Transverse colon (tissue), 4 donors: ENCODE measurements around the gene LCE1C. TPM values are rescaled to one million over a fixed set of nuclear protein-coding genes. Genes with fewer than 3 reads are reported as not detected.

ENCODE experiments used
- DNase-seq: peaks from one replicate; pipeline ENCODE4 v3.0.0-alpha.2; 2019
- H3K27ac ChIP-seq, 4 donors: fragments of 200-600 bp; sonication (generic); 2 replicates each; pipeline ENCODE4 v1.5.1; 2016 to 2018; ENCODE audit warnings: inconsistent platforms in 4 of 4
- H3K27me3 ChIP-seq: fragments of 200-600 bp; sonication (generic); 2 replicates; pipeline ENCODE4 v1.5.1; 2017; ENCODE audit warnings: inconsistent platforms
- H3K36me3 ChIP-seq, 4 donors: fragments of 200-600 bp; sonication (generic); 2 replicates each; pipeline ENCODE4 v1.5.1; 2017 to 2019; ENCODE audit warnings: inconsistent platforms in 4 of 4
- H3K4me1 ChIP-seq, 4 donors: fragments of 200-600 bp; sonication (generic); 2 replicates each; pipeline ENCODE4 v1.5.1; 2017 to 2020; ENCODE audit warnings: inconsistent platforms in 4 of 4
- H3K4me3 ChIP-seq, 4 donors: fragments of 200-600 bp; sonication (generic); 1 replicate in 1 of 4; 2 replicates in 3 of 4; pipeline versions ENCODE4 v1.5.1 to v1.6.1; 2017 to 2019; ENCODE audit warnings: inconsistent platforms in 4 of 4
- H3K9me3 ChIP-seq, 2 donors: fragments of 200-600 bp; sonication (generic); 2 replicates each; pipeline ENCODE4 v1.5.1; 2017 to 2019; ENCODE audit warnings: inconsistent platforms in 2 of 2
- CTCF ChIP-seq, 5 experiments: fragments of 200-600 bp in 3 of 5; fragments of 450-650 bp in 2 of 5; sonication (generic) in 3 of 5; IDR thresholded peaks; 1 replicate in 2 of 5; 2 replicates in 3 of 5; pipeline ENCODE4 v1.5.1; 2016 to 2017; ENCODE audit warnings: antibody characterized with exemption in 5 of 5, inconsistent platforms in 3 of 5, mild to moderate bottlenecking in 2 of 5, moderate library complexity in 1 of 5
- EP300 ChIP-seq: sonication (generic); formaldehyde crosslinking; IDR thresholded peaks from one replicate; pipeline ENCODE4 v1.6.1; 2017; ENCODE audit warnings: antibody characterized with exemption, low read depth
- POLR2A ChIP-seq: fragments of 450-650 bp; IDR thresholded peaks from one replicate; pipeline ENCODE4 v1.6.1; 2016; ENCODE audit warnings: antibody characterized with exemption, mild to moderate bottlenecking, moderate library complexity
- POLR2AphosphoS5 ChIP-seq, 3 donors: sonication (generic); formaldehyde crosslinking; IDR thresholded peaks; one replicate each; pipeline ENCODE4 v1.6.1; 2016; ENCODE audit warnings: antibody characterized with exemption in 3 of 3
- WGBS, 2 donors: methylation state at CpG; one replicate each; pipeline ENCODE4 v1.1.5; 2018; ENCODE audit warnings: low coverage in 1 of 2; 5-methylcytosine and 5-hydroxymethylcytosine counted together
- in situ Hi-C, 4 donors: fragments of 200-750 bp; cut with MboI; loops; one replicate each; pipeline versions ENCODE4 v1.15.0 to v1.15.1; 2017; ENCODE audit warnings: low sequenced_read_pairs in 3 of 4, low pct_ligation_motif_present in 1 of 4, low pct_unique_long_range_greater_than_20kb in 1 of 4
- intact Hi-C: fragments of 100-400 bp; cut with DNase I; formaldehyde crosslinking; loops from one replicate; pipeline ENCODE4 v1.15.1; 2023; ENCODE audit warnings: low total_unique reads
- total RNA-seq, 4 donors: library from RNA; depleted of rRNA; stranded (reverse); fragments of >200 nt; gene quantifications; one replicate each; pipeline ENCODE4 v1.1.0, GENCODE V29; 2016

The LCE1C gene
- total RNA-seq, 4 donors from 2014 or later: not detected

GRCh38 chr1:152811671-152812070 lies 5.2 kb upstream of the LCE1C start, which contains the start of gene LCE1B:
Gene LCE1B, plus strand, starts transcription at chr1:152811971. Its CDS starts 476 bp downstream, at chr1:152812447.
- no peaks in the 10 kb centered on the region for H3K27me3 ChIP-seq
- H3K4me1 ChIP-seq: no peaks in the 10 kb centered on the region
- intact Hi-C loops: no loop called here
- H3K36me3 ChIP-seq: no peaks in the 10 kb centered on the region
- no peak for DNase-seq
- no peak within 1 kb of the TSS for H3K27ac ChIP-seq
- 80 to 94% methylated on average over 2 of the region's 2 CpGs for WGBS, 2 donors
- in situ Hi-C loops: no loop called here
- TF ChIP-seq POLR2AphosphoS5 (IDR thresholded peaks at IDR 0.05) (no peak), CTCF (IDR thresholded peaks at IDR 0.05) (no peak), EP300 (no peak), POLR2A (no peak)
- no peak within 1 kb of the TSS for H3K4me3 ChIP-seq
- no peaks in the 10 kb centered on the region for H3K9me3 ChIP-seq

GRCh38 chr1:152811050-152811449 lies 4.6 kb upstream of the LCE1C start:
- no peaks in the 10 kb centered on the region for H3K9me3 ChIP-seq
- no peaks in the 10 kb centered on the region for H3K4me1 ChIP-seq
- DNase-seq: no peak
- 78% methylated on average over 2 of the region's 2 CpGs; no CpG with 5 or more reads in 1 of the 2 donors for WGBS, 2 donors
- in situ Hi-C loops (no loop called here), intact Hi-C loops (no loop called here)
- no peak overlapping the region for H3K27ac ChIP-seq
- H3K27me3 ChIP-seq: no peaks in the 10 kb centered on the region
- H3K36me3 ChIP-seq: no peaks in the 10 kb centered on the region
- no peak for TF ChIP-seq EP300
- no peak for TF ChIP-seq POLR2A
- no peak for TF ChIP-seq CTCF (IDR thresholded peaks at IDR 0.05)
- no peak for TF ChIP-seq POLR2AphosphoS5 (IDR thresholded peaks at IDR 0.05)
- H3K4me3 ChIP-seq: no peak overlapping the region

- WGBS, 2 donors: 50 to 56% methylated on average over 1 of the region's 1 CpG
- in situ Hi-C loops (no loop called here), intact Hi-C loops (no loop called here)
- DNase-seq: no peak
- no peak overlapping the region for H3K27ac ChIP-seq
- no peaks in the 10 kb centered on the region for H3K9me3 ChIP-seq
- no peak overlapping the region for H3K4me3 ChIP-seq
- H3K4me1 ChIP-seq: no peaks in the 10 kb centered on the region
- no peaks in the 10 kb centered on the region for H3K27me3 ChIP-seq
- H3K36me3 ChIP-seq: no peaks in the 10 kb centered on the region
- TF ChIP-seq POLR2AphosphoS5 (IDR thresholded peaks at IDR 0.05) (no peak), EP300 (no peak), POLR2A (no peak), CTCF (IDR thresholded peaks at IDR 0.05) (no peak)
Measured at GRCh38 chr1:152801333-152801732, 5.1 kb downstream of the LCE1C start.

- 47 to 55% methylated on average over 2 to 3 of the region's 3 CpGs for WGBS, 2 donors
- Histone ChIP-seq H3K27me3 (no peaks in the 10 kb centered on the region), H3K36me3 (no peaks in the 10 kb centered on the region), H3K4me3 (no peak within 1 kb of the TSS), H3K9me3 (no peaks in the 10 kb centered on the region), H3K4me1 (no peaks in the 10 kb centered on the region), H3K27ac (no peak within 1 kb of the TSS)
- intact Hi-C loops (no loop called here), in situ Hi-C loops (no loop called here)
- DNase-seq: no peak
- no peak for TF ChIP-seq POLR2AphosphoS5 (IDR thresholded peaks at IDR 0.05)
- no peak for TF ChIP-seq EP300
- no peak for TF ChIP-seq POLR2A
- TF ChIP-seq CTCF (IDR thresholded peaks at IDR 0.05): no peak
Measured at GRCh38 chr1:152796421-152796820, 10.0 kb downstream of the LCE1C start, which contains the start of gene LCE1D. Gene LCE1D, plus strand, starts transcription at chr1:152796721. Its CDS starts 1,074 bp downstream, at chr1:152797795.
